Measurements from ENCODE around the gene EEFSEC.

DNA sequence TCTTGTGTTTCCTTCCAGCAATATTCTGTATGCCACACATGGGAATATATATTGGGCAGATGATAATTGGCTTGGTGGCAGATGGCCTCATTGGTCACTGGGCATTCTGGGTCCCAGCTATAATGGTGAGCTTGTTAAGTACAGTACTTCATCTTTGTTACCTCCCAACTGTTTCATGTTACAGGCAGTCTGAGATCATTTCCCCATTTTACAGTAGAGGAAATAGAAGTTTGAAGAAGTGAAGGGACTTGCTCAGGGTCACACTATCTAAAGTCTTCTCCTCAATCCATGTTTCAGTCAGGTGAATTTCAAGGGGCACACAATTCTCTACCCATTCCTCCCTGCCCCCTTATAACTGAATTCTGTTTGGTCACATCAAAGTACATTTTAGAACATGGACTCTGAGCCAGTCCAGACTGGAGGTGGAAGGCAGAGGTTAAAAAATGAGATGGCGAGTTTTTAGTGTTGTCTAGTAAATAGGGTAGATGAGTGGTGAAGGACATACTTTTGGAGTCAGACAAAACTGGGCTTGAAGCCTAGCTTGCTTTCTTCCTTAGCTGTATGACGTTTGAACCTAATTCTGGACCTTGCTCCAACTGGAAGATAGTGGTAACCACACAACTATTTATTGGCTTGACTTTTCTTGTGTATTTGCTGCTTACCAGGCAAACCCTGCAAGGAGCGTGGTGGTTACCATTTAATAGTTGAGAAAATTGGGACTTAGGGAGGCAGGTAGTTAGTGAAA lies 2.5 kb downstream of the EEFSEC start:
- TF ChIP-seq, protein P1, sequence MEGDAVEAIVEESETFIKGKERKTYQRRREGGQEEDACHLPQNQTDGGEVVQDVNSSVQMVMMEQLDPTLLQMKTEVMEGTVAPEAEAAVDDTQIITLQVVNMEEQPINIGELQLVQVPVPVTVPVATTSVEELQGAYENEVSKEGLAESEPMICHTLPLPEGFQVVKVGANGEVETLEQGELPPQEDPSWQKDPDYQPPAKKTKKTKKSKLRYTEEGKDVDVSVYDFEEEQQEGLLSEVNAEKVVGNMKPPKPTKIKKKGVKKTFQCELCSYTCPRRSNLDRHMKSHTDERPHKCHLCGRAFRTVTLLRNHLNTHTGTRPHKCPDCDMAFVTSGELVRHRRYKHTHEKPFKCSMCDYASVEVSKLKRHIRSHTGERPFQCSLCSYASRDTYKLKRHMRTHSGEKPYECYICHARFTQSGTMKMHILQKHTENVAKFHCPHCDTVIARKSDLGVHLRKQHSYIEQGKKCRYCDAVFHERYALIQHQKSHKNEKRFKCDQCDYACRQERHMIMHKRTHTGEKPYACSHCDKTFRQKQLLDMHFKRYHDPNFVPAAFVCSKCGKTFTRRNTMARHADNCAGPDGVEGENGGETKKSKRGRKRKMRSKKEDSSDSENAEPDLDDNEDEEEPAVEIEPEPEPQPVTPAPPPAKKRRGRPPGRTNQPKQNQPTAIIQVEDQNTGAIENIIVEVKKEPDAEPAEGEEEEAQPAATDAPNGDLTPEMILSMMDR (IDR thresholded peaks at IDR 0.05) = no peak
- no peak for TF ChIP-seq ZFX (IDR thresholded peaks at IDR 0.05; ENCODE audit: borderline replicate concordance)
